Spleen (tissue), 7 donors: ENCODE results near the gene FANCF.

ENCODE experiments used
- POLR2A ChIP-seq, 3 donors: fragments of 450-650 bp; IDR thresholded peaks; one replicate each; pipeline ENCODE4 v1.5.1; 2017; ENCODE audit warnings: antibody characterized with exemption in 3 of 3, mild to moderate bottlenecking in 1 of 3
- POLR2AphosphoS5 ChIP-seq, 3 donors: sonication (generic); formaldehyde crosslinking; IDR thresholded peaks; one replicate each; pipeline ENCODE4 v1.5.1; 2017; ENCODE audit warnings: antibody characterized with exemption in 3 of 3
- TF ChIP-seq, protein P1 (sequence below), 11 experiments: fragments of 200-600 bp in 7 of 11; fragments of 450-650 bp in 4 of 11; sonication (generic) in 4 of 11; IDR thresholded peaks in 8 of 11; conservative IDR thresholded peaks in 3 of 11; 1 replicate in 7 of 11; 2 replicates in 4 of 11; pipeline versions ENCODE4 v1.4.0 to v1.8.0; 2016 to 2021; ENCODE audit warnings: antibody characterized with exemption in 11 of 11, inconsistent platforms in 4 of 11, mild to moderate bottlenecking in 1 of 11
- donor health status: DM: no; HTN: no; CAD: no; lungs with moderate emphysema.
- donor health status: DM: no; HTN: no; CAD: no.
- donor health status: DM: no; HTN: no; CAD: no.

DNA sequence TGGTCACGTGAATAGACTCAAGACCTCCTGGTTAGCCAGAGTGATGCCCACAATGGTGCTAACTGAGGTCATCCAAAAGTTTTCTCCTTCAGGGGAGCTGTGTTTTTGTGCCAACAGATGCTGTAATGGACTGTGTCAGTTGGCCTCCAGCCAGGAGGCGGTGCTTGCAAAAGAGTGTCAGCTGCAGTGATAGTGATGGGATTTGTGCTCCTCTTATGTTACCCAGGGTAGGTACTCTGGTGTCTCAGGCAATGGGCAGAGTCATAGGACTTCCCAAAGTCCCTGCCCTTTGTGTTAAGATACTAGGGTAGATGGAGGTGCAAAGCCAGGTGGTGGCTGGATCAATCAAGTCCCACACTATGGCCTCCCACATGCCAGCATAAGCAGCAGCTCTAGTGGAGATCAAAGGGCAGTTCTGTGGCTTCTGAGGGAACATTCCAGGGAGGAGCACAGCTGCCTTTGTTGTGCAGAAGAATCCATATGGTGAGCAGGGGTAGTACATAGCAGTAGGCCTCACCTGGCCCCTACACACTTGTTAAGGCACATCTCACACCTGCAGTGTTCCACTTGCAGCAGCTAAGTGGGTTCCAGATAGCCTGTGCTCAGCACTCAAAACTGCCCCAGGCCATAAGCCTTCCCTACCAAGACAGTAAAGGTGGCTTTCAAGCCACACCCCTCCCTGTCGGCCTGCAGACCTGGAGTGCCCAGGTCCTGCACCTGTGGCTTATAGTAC lies 9.4 kb upstream of the FANCF start:
- TF ChIP-seq POLR2AphosphoS5 (IDR thresholded peaks at IDR 0.05) (no peak), POLR2A (IDR thresholded peaks at IDR 0.05) (no peak)
- TF ChIP-seq, protein P1, sequence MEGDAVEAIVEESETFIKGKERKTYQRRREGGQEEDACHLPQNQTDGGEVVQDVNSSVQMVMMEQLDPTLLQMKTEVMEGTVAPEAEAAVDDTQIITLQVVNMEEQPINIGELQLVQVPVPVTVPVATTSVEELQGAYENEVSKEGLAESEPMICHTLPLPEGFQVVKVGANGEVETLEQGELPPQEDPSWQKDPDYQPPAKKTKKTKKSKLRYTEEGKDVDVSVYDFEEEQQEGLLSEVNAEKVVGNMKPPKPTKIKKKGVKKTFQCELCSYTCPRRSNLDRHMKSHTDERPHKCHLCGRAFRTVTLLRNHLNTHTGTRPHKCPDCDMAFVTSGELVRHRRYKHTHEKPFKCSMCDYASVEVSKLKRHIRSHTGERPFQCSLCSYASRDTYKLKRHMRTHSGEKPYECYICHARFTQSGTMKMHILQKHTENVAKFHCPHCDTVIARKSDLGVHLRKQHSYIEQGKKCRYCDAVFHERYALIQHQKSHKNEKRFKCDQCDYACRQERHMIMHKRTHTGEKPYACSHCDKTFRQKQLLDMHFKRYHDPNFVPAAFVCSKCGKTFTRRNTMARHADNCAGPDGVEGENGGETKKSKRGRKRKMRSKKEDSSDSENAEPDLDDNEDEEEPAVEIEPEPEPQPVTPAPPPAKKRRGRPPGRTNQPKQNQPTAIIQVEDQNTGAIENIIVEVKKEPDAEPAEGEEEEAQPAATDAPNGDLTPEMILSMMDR (IDR thresholded peaks at IDR 0.05 in 8 of 11, conservative IDR thresholded peaks at IDR 0.05 in 3 of 11): no peak
